Measurements from ENCODE around the gene SPATA22.

Gene SPATA22

GRCh38 chr17:3507869-3508268 lies 36.2 kb upstream of the SPATA22 start:
- Histone ChIP-seq H2BK5ac (ENCODE audit: low read depth, low read length, poor library complexity) (no peak overlapping the region), H4K8ac (ENCODE audit: low read depth, low read length) (no peak overlapping the region), H3K4ac (ENCODE audit: low read depth, low read length) (no peak overlapping the region), H3K27me3 (ENCODE audit: insufficient read depth, low read length) (no peaks in the 10 kb centered on the region), H3K4me2 (ENCODE audit: low read length) (no peak overlapping the region), H3K9ac (ENCODE audit: low read length) (no peak overlapping the region), H3K18ac (ENCODE audit: low read length) (no peak overlapping the region), H3K36me3 (ENCODE audit: control insufficient read depth in 1 of 2, insufficient read depth in 2 of 2, low read length in 2 of 2) (no peaks in the 10 kb centered on the region), H2BK12ac (ENCODE audit: low read length) (no peak overlapping the region), H3K27ac (ENCODE audit: low read depth, low read length) (no peak overlapping the region), H3K9me3 (ENCODE audit: insufficient read depth, low read depth, low read length) (no peaks in the 10 kb centered on the region), H2AFZ (ENCODE audit: insufficient read depth, low read length, poor library complexity) (no peak overlapping the region), H3K4me3 (ENCODE audit: low read depth, low read length) (no peak overlapping the region), H3K79me1 (ENCODE audit: low read length) (peaks cover 4% of the 10 kb centered on the region), H2AK5ac (ENCODE audit: low read length) (no peak overlapping the region), H3K79me2 (ENCODE audit: control insufficient read depth, insufficient read depth, low read length, poor library complexity) (no peaks in the 10 kb centered on the region), H3K14ac (ENCODE audit: low read length) (no peak overlapping the region), H3K23ac (ENCODE audit: low read length) (no peak overlapping the region), H3K4me1 (ENCODE audit: control insufficient read depth in 1 of 2, insufficient read depth in 2 of 2, low read length in 2 of 2) (peaks cover 6 to 8% of the 10 kb centered on the region in 2 experiments), H4K91ac (ENCODE audit: low read depth, low read length) (no peak overlapping the region), H4K12ac (ENCODE audit: low read depth, low read length) (no peak overlapping the region), H2BK120ac (ENCODE audit: insufficient read depth, low read length, poor library complexity) (no peak overlapping the region)
- no CpG with 5 or more reads among the region's 3 CpGs for WGBS (ENCODE audit: extremely low coverage, insufficient coverage, insufficient read length)
- no peak for DNase-seq

DNA sequence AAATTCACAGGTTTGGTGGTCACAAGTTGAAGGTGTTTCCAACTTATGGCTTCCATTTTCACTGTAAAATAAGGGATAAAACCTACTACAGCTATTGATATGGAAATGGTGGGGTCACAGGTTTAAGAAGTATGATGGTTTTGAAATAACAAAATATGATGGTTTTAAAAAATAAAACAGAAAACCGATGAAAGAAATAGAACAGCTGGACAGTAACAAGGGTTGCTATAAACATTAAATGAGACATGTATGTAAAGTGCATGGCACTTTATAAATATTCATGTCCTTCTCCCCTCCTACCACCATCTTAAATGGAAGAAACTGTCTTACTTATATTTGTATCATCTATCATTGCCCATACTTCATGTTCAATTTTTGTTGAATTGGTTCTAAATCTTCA lies 35.5 kb upstream of the SPATA22 start:
- Histone ChIP-seq H3K9ac (ENCODE audit: low read length) (no peak overlapping the region), H3K23ac (ENCODE audit: low read length) (no peak overlapping the region), H3K4me2 (ENCODE audit: low read length) (no peak overlapping the region), H4K8ac (ENCODE audit: low read depth, low read length) (no peak overlapping the region), H3K14ac (ENCODE audit: low read length) (no peak overlapping the region), H2AK5ac (ENCODE audit: low read length) (no peak overlapping the region), H3K18ac (ENCODE audit: low read length) (no peak overlapping the region), H4K12ac (ENCODE audit: low read depth, low read length) (no peak overlapping the region), H3K36me3 (ENCODE audit: control insufficient read depth in 1 of 2, insufficient read depth in 2 of 2, low read length in 2 of 2) (no peaks in the 10 kb centered on the region), H2BK5ac (ENCODE audit: low read depth, low read length, poor library complexity) (no peak overlapping the region), H3K4me1 (ENCODE audit: control insufficient read depth in 1 of 2, insufficient read depth in 2 of 2, low read length in 2 of 2) (peaks cover 1 to 6% of the 10 kb centered on the region in 2 experiments), H2BK120ac (ENCODE audit: insufficient read depth, low read length, poor library complexity) (no peak overlapping the region), H3K27me3 (ENCODE audit: insufficient read depth, low read length) (no peaks in the 10 kb centered on the region), H2AFZ (ENCODE audit: insufficient read depth, low read length, poor library complexity) (no peak overlapping the region), H3K27ac (ENCODE audit: low read depth, low read length) (no peak overlapping the region), H2BK12ac (ENCODE audit: low read length) (no peak overlapping the region), H3K4me3 (ENCODE audit: low read depth, low read length) (no peak overlapping the region), H4K91ac (ENCODE audit: low read depth, low read length) (no peak overlapping the region), H3K79me2 (ENCODE audit: control insufficient read depth, insufficient read depth, low read length, poor library complexity) (no peaks in the 10 kb centered on the region), H3K79me1 (ENCODE audit: low read length) (peaks cover 2% of the 10 kb centered on the region), H3K9me3 (ENCODE audit: insufficient read depth, low read depth, low read length) (no peaks in the 10 kb centered on the region), H3K4ac (ENCODE audit: low read depth, low read length) (no peak overlapping the region)
- no peak for DNase-seq
- WGBS (ENCODE audit: extremely low coverage, insufficient coverage, insufficient read length) = no CpG with 5 or more reads among the region's 1 CpG

DNA sequence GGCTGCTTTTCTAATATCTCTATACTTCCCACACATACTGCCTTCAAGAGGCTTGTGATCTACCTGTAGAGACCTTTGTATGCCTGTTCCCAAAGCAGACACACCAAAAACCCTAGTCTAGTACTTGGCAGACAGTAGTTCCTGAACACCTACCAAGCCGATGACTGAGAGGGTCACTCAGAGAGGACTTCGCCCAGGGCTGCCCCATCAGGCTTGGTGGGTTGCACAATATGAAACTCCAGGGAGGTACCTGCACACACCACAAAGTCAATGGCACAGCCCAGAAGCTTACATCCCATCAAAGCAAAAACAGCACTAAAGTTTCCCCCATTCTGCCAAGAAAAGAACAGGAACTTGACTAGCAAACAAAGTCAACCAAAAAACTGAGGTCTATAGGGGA lies 34.4 kb upstream of the SPATA22 start:
- no peak overlapping the region for H2BK120ac ChIP-seq (ENCODE audit: insufficient read depth, low read length, poor library complexity)

GRCh38 chr17:3505008-3505407 lies 33.4 kb upstream of the SPATA22 start:
- H4K12ac ChIP-seq (ENCODE audit: low read depth, low read length) = no peak overlapping the region
- no peaks in the 10 kb centered on the region for H3K79me1 ChIP-seq (ENCODE audit: low read length)
- no peak overlapping the region for H2BK120ac ChIP-seq (ENCODE audit: insufficient read depth, low read length, poor library complexity)
- no peak overlapping the region for H4K91ac ChIP-seq (ENCODE audit: low read depth, low read length)
- H3K79me2 ChIP-seq (ENCODE audit: control insufficient read depth, insufficient read depth, low read length, poor library complexity) = no peaks in the 10 kb centered on the region
- WGBS (ENCODE audit: extremely low coverage, insufficient coverage, insufficient read length) = no CpG with 5 or more reads among the region's 7 CpGs
- no peaks in the 10 kb centered on the region for H3K27me3 ChIP-seq (ENCODE audit: insufficient read depth, low read length)
- no peak overlapping the region for H3K4me2 ChIP-seq (ENCODE audit: low read length)
- no peak overlapping the region for H3K9ac ChIP-seq (ENCODE audit: low read length)
- H3K4me3 ChIP-seq (ENCODE audit: low read depth, low read length) = no peak overlapping the region
- no peak overlapping the region for H3K18ac ChIP-seq (ENCODE audit: low read length)
- H3K27ac ChIP-seq (ENCODE audit: low read depth, low read length) = no peak overlapping the region
- no peak overlapping the region for H2BK12ac ChIP-seq (ENCODE audit: low read length)
- H2BK5ac ChIP-seq (ENCODE audit: low read depth, low read length, poor library complexity) = no peak overlapping the region
- H2AFZ ChIP-seq (ENCODE audit: insufficient read depth, low read length, poor library complexity) = no peak overlapping the region
- H3K4me1 ChIP-seq (ENCODE audit: control insufficient read depth in 1 of 2, insufficient read depth in 2 of 2, low read length in 2 of 2) = no peaks in the 10 kb centered on the region
- H2AK5ac ChIP-seq (ENCODE audit: low read length) = no peak overlapping the region
- no peak overlapping the region for H4K8ac ChIP-seq (ENCODE audit: low read depth, low read length)
- H3K9me3 ChIP-seq (ENCODE audit: insufficient read depth, low read depth, low read length) = peaks cover 4% of the 10 kb centered on the region
- H3K36me3 ChIP-seq (ENCODE audit: control insufficient read depth in 1 of 2, insufficient read depth in 2 of 2, low read length in 2 of 2) = no peaks in the 10 kb centered on the region
- H3K23ac ChIP-seq (ENCODE audit: low read length) = no peak overlapping the region
- DNase-seq = no peak
- H3K4ac ChIP-seq (ENCODE audit: low read depth, low read length) = no peak overlapping the region
- no peak overlapping the region for H3K14ac ChIP-seq (ENCODE audit: low read length)

More for the DNA sequence above, 34.4 kb upstream of the SPATA22 start:
- Histone ChIP-seq H3K4me1 (ENCODE audit: control insufficient read depth in 1 of 2, insufficient read depth in 2 of 2, low read length in 2 of 2) (no peaks in the 10 kb centered on the region), H4K8ac (ENCODE audit: low read depth, low read length) (no peak overlapping the region), H3K27ac (ENCODE audit: low read depth, low read length) (no peak overlapping the region), H3K4me2 (ENCODE audit: low read length) (no peak overlapping the region), H3K27me3 (ENCODE audit: insufficient read depth, low read length) (no peaks in the 10 kb centered on the region), H3K9ac (ENCODE audit: low read length) (no peak overlapping the region), H3K79me2 (ENCODE audit: control insufficient read depth, insufficient read depth, low read length, poor library complexity) (no peaks in the 10 kb centered on the region), H3K9me3 (ENCODE audit: insufficient read depth, low read depth, low read length) (peaks cover 3% of the 10 kb centered on the region), H2BK12ac (ENCODE audit: low read length) (no peak overlapping the region), H3K79me1 (ENCODE audit: low read length) (no peaks in the 10 kb centered on the region), H2AFZ (ENCODE audit: insufficient read depth, low read length, poor library complexity) (no peak overlapping the region), H3K23ac (ENCODE audit: low read length) (no peak overlapping the region), H3K4me3 (ENCODE audit: low read depth, low read length) (no peak overlapping the region), H3K14ac (ENCODE audit: low read length) (no peak overlapping the region), H4K12ac (ENCODE audit: low read depth, low read length) (no peak overlapping the region), H3K36me3 (ENCODE audit: control insufficient read depth in 1 of 2, insufficient read depth in 2 of 2, low read length in 2 of 2) (no peaks in the 10 kb centered on the region), H3K4ac (ENCODE audit: low read depth, low read length) (no peak overlapping the region), H2AK5ac (ENCODE audit: low read length) (no peak overlapping the region), H3K18ac (ENCODE audit: low read length) (no peak overlapping the region), H4K91ac (ENCODE audit: low read depth, low read length) (no peak overlapping the region), H2BK5ac (ENCODE audit: low read depth, low read length, poor library complexity) (no peak overlapping the region)
- DNase-seq = no peak
- no CpG with 5 or more reads among the region's 2 CpGs for WGBS (ENCODE audit: extremely low coverage, insufficient coverage, insufficient read length)
